Astrocyte (in vitro differentiated cells and primary cell): ENCODE measurements around the gene SMOC2. TPM values are rescaled to one million over a fixed set of nuclear protein-coding genes. Genes with fewer than 3 reads are reported as not detected.

Source experiments
- DNase-seq: peaks from one replicate; pipeline ENCODE4 v3.0.0-alpha.2; 2010; ENCODE audit warnings: low read depth
- FAIRE-seq: peaks from 2 replicates; lab custom pipeline; 2011; peaks lifted over from hg19 to GRCh38; lab: Jason Lieb, UNC
- H2AFZ ChIP-seq: 2 replicates; pipeline ENCODE4 v1.6.0; 2012; ENCODE audit warnings: low read depth, low read length, inconsistent platforms
- H3K27ac ChIP-seq: 2 replicates; pipeline ENCODE4 v1.5.1; 2011; ENCODE audit warnings: low read depth, low read length, inconsistent platforms
- H3K27me3 ChIP-seq: 2 replicates; pipeline ENCODE4 v1.6.0; 2011; ENCODE audit warnings: low read length, inconsistent platforms; ENCODE audit not compliant: insufficient read depth
- H3K36me3 ChIP-seq: 2 replicates; pipeline ENCODE4 v1.5.1; 2011; ENCODE audit warnings: low read length, inconsistent platforms; ENCODE audit not compliant: insufficient read depth
- H3K4me1 ChIP-seq: 2 replicates; pipeline ENCODE4 v1.5.1; 2011; ENCODE audit warnings: low read length, inconsistent platforms; ENCODE audit not compliant: insufficient read depth
- H3K4me2 ChIP-seq: 2 replicates; pipeline ENCODE4 v1.6.0; 2012; ENCODE audit warnings: low read length, inconsistent platforms
- H3K4me3 ChIP-seq: 2 replicates; pipeline ENCODE4 v1.5.1; 2011; ENCODE audit warnings: low read depth, mild to moderate bottlenecking, low read length, inconsistent platforms; ENCODE audit not compliant: insufficient read depth
- H3K79me2 ChIP-seq: 2 replicates; pipeline ENCODE4 v1.6.0; 2012; ENCODE audit warnings: mild to moderate bottlenecking, low read length, inconsistent platforms; ENCODE audit not compliant: insufficient read depth
- H3K9ac ChIP-seq: 2 replicates; pipeline ENCODE4 v1.6.0; 2012; ENCODE audit warnings: mild to moderate bottlenecking, low read length, inconsistent platforms
- H3K9me3 ChIP-seq: 2 replicates; pipeline ENCODE4 v1.5.1; 2012; ENCODE audit warnings: low read depth, mild to moderate bottlenecking, low read length, inconsistent platforms; ENCODE audit not compliant: insufficient read depth
- H4K20me1 ChIP-seq: 2 replicates; pipeline ENCODE4 v1.6.0; 2012; ENCODE audit warnings: low read length, inconsistent platforms; ENCODE audit not compliant: insufficient read depth
- H3K27ac Mint-ChIP-seq: one replicate; pipeline ENCODE4 v1.8.0; 2021; ENCODE audit warnings: mild to moderate bottlenecking, mixed read lengths; ENCODE audit not compliant: unreplicated experiment
- H3K27me3 Mint-ChIP-seq: one replicate; pipeline ENCODE4 v1.8.0; 2021; ENCODE audit warnings: low read depth, mixed read lengths; ENCODE audit not compliant: unreplicated experiment
- H3K36me3 Mint-ChIP-seq: one replicate; pipeline ENCODE4 v1.8.0; 2021; ENCODE audit warnings: low read depth, mixed read lengths; ENCODE audit not compliant: unreplicated experiment
- H3K4me1 Mint-ChIP-seq: one replicate; pipeline ENCODE4 v1.8.0; 2021; ENCODE audit warnings: low read depth, mixed read lengths; ENCODE audit not compliant: unreplicated experiment
- H3K4me3 Mint-ChIP-seq: one replicate; pipeline ENCODE4 v1.8.0; 2021; ENCODE audit warnings: mild to moderate bottlenecking, moderate library complexity, mixed read lengths; ENCODE audit not compliant: unreplicated experiment
- H3K9me3 Mint-ChIP-seq: one replicate; pipeline ENCODE4 v1.8.0; 2021; ENCODE audit warnings: mild to moderate bottlenecking, mixed read lengths; ENCODE audit not compliant: unreplicated experiment
- EZH2 ChIP-seq: IDR thresholded peaks from 2 replicates; pipeline ENCODE4 v1.6.1; 2012; ENCODE audit warnings: mild to moderate bottlenecking, low read length, inconsistent platforms; ENCODE audit not compliant: insufficient read depth
- total RNA-seq: library from RNA; stranded (reverse); gene quantifications from 2 replicates; pipeline ENCODE4 v1.2.1, GENCODE V29; 2021
- TF ChIP-seq, protein P1 (sequence below): IDR thresholded peaks from 2 replicates; pipeline ENCODE4 v1.5.1; 2011; ENCODE audit warnings: low read depth, mild to moderate bottlenecking, inconsistent platforms, low read length, moderate library complexity; ENCODE audit not compliant: insufficient read depth

SMOC2 gene
- total RNA-seq, 1 donor from 2014 or later: 0.93 TPM

DNA sequence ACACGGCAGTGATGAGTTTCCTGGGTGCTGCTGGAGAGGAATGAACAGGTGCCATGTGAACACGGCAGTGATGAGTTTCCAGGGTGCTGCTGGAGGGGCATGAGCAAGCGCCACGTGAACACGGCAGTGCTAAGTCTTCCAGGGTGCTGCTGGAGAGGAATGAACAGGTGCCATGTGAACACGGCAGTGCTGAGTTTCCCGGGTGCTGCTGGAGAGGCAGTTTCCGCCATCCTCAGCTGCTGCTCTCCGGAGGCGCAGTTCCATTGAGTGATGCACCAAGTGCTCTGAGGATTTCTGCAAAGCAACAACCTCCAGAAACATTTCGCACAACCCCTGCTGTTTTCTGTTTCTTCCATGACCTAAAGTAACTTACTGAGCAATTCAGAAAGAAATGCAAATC lies 155.4 kb downstream of the SMOC2 start:
- Histone ChIP-seq H3K79me2 (no peaks in the 10 kb centered on the region), H2AFZ (no peak overlapping the region), H4K20me1 (no peaks in the 10 kb centered on the region), H3K9me3 (peaks cover 11% of the 10 kb centered on the region), H3K4me3 (no peak overlapping the region), H3K36me3 (no peaks in the 10 kb centered on the region), H3K4me1 (no peaks in the 10 kb centered on the region), H3K4me2 (no peak overlapping the region), H3K27me3 (no peaks in the 10 kb centered on the region), H3K9ac (no peak overlapping the region), H3K27ac (no peak overlapping the region)
- no peak for DNase-seq
- no peak overlapping the region for H3K4me3 Mint-ChIP-seq
- peaks cover 13% of the 10 kb centered on the region for H3K27me3 Mint-ChIP-seq
- H3K9me3 Mint-ChIP-seq: no peaks in the 10 kb centered on the region
- no peaks in the 10 kb centered on the region for H3K36me3 Mint-ChIP-seq
- no peaks in the 10 kb centered on the region for H3K4me1 Mint-ChIP-seq
- no peak for FAIRE-seq
- no peak for TF ChIP-seq EZH2
- no peak overlapping the region for H3K27ac Mint-ChIP-seq

DNA sequence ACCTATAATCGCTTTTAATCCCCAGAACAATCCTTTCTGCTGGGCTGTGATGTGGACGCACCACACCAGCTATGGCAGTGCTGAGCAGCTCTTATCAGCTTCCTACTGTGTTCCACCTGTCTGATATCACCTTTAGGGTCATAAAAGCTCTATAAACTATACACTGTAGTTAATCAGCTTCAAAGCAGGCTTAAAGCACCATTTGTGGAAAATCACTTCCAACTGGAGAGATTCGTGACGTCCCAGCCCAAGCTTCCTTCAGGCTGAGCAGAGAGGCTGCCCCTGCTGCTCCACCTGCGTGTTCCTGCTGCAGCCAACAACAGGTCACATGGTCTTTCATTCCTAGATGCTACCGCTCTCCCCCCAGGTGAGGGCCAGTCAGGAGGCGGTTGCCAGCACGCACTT lies 156.5 kb downstream of the SMOC2 start:
- H3K4me1 Mint-ChIP-seq: no peaks in the 10 kb centered on the region
- H3K27me3 ChIP-seq: no peaks in the 10 kb centered on the region
- no peak for TF ChIP-seq EZH2
- TF ChIP-seq, protein P1, sequence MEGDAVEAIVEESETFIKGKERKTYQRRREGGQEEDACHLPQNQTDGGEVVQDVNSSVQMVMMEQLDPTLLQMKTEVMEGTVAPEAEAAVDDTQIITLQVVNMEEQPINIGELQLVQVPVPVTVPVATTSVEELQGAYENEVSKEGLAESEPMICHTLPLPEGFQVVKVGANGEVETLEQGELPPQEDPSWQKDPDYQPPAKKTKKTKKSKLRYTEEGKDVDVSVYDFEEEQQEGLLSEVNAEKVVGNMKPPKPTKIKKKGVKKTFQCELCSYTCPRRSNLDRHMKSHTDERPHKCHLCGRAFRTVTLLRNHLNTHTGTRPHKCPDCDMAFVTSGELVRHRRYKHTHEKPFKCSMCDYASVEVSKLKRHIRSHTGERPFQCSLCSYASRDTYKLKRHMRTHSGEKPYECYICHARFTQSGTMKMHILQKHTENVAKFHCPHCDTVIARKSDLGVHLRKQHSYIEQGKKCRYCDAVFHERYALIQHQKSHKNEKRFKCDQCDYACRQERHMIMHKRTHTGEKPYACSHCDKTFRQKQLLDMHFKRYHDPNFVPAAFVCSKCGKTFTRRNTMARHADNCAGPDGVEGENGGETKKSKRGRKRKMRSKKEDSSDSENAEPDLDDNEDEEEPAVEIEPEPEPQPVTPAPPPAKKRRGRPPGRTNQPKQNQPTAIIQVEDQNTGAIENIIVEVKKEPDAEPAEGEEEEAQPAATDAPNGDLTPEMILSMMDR: no peak
- no peak overlapping the region for H3K27ac ChIP-seq
- no peak overlapping the region for H3K27ac Mint-ChIP-seq
- no peaks in the 10 kb centered on the region for H3K36me3 Mint-ChIP-seq
- no peaks in the 10 kb centered on the region for H3K79me2 ChIP-seq
- H3K4me3 ChIP-seq: no peak overlapping the region
- no peak overlapping the region for H3K9ac ChIP-seq
- no peak overlapping the region for H3K4me2 ChIP-seq
- H3K4me3 Mint-ChIP-seq: no peak overlapping the region
- H3K4me1 ChIP-seq: no peaks in the 10 kb centered on the region
- peaks cover 20% of the 10 kb centered on the region for H3K27me3 Mint-ChIP-seq
- H3K9me3 ChIP-seq: peaks cover 11% of the 10 kb centered on the region
- DNase-seq: no peak
- no peaks in the 10 kb centered on the region for H3K36me3 ChIP-seq
- no peaks in the 10 kb centered on the region for H4K20me1 ChIP-seq
- H3K9me3 Mint-ChIP-seq: no peaks in the 10 kb centered on the region
- H2AFZ ChIP-seq: no peak overlapping the region
- no peak for FAIRE-seq

DNA sequence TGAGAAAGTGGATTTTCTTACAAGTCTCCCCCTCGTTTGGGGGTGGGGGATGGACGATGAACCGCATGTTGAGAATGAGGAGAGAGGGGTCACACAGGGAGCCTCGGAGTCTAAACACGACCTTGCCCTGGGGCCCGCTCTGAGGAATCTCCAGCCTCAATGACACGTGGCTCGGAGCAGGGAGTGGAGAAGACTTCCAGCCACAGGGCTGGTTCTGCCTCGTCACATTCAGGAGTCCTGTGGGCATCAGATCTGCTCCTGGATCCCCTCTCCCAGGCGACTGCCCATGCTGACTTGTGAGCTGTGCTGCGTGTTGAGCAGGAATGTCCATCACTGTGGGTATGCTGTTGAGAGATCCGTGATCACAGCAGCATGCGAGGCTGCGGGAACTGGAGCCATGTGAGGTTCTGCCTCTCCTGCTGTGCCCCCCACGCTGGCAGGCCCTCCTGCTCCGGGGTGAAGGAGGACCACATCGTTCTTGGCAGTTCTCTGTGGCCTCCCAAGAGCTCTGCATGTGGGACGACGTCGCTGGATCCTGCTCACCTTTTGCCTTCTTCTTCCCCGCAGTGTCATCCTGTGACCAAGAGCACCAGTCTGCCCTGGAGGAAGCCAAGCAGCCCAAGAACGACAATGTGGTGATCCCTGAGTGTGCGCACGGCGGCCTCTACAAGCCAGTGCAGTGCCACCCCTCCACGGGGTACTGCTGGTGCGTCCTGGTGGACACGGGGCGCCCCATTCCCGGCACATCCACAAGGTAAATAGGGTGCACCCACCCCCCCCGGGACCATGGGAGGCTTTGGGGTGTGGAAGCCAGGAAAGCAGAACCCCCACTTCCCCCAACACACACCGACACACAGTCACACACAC lies 157.5 kb downstream of the SMOC2 start:
- H3K27ac Mint-ChIP-seq: no peak overlapping the region
- H3K9me3 Mint-ChIP-seq: peaks cover 2% of the 10 kb centered on the region
- H3K36me3 Mint-ChIP-seq: no peaks in the 10 kb centered on the region

More for the DNA sequence above, 157.5 kb downstream of the SMOC2 start:
- no peak for FAIRE-seq
- H3K27ac ChIP-seq: no peak overlapping the region
- no peak for DNase-seq
- H3K79me2 ChIP-seq: no peaks in the 10 kb centered on the region
- no peak overlapping the region for H3K4me3 ChIP-seq
- H2AFZ ChIP-seq: no peak overlapping the region
- no peaks in the 10 kb centered on the region for H4K20me1 ChIP-seq
- TF ChIP-seq, protein P1: no peak
- TF ChIP-seq EZH2: no peak
- no peaks in the 10 kb centered on the region for H3K36me3 ChIP-seq
- no peak overlapping the region for H3K9ac ChIP-seq
- Mint-ChIP-seq H3K27me3 (peaks cover 22% of the 10 kb centered on the region), H3K4me3 (no peak overlapping the region), H3K4me1 (no peaks in the 10 kb centered on the region)
- H3K27me3 ChIP-seq: no peaks in the 10 kb centered on the region
- H3K4me2 ChIP-seq: no peak overlapping the region
- peaks cover 11% of the 10 kb centered on the region for H3K9me3 ChIP-seq
- no peaks in the 10 kb centered on the region for H3K4me1 ChIP-seq
